Neuronal stem cell (in vitro differentiated cells): ENCODE measurements around the gene DPEP3.

Experiments used
- DNase-seq: peaks from one replicate; pipeline ENCODE4 v3.0.0-alpha.2; 2013; ENCODE audit warnings: low spot score
- H2AFZ ChIP-seq: one replicate; pipeline ENCODE4 v1.6.1; 2013; ENCODE audit warnings: mild to moderate bottlenecking, low read length, inconsistent platforms
- H2AK5ac ChIP-seq: 2 replicates; pipeline ENCODE4 v1.6.1; 2013; ENCODE audit warnings: low read depth, mild to moderate bottlenecking, inconsistent platforms, low read length, moderate library complexity, mixed read lengths
- H2BK120ac ChIP-seq: 2 replicates; pipeline ENCODE4 v1.6.1; 2013; ENCODE audit warnings: low read depth, mild to moderate bottlenecking, inconsistent platforms, low read length, moderate library complexity, mixed read lengths
- H2BK12ac ChIP-seq: one replicate; pipeline ENCODE4 v1.6.1; 2013; ENCODE audit warnings: low read length, inconsistent platforms
- H2BK15ac ChIP-seq: 2 replicates; pipeline ENCODE4 v1.6.1; 2013; ENCODE audit warnings: mild to moderate bottlenecking, low read length, inconsistent platforms, mixed read lengths
- H2BK5ac ChIP-seq: one replicate; pipeline ENCODE4 v1.6.1; 2013; ENCODE audit warnings: inconsistent platforms, mild to moderate bottlenecking, low read length, moderate library complexity
- H3K14ac ChIP-seq: one replicate; pipeline ENCODE4 v1.6.1; 2013; ENCODE audit warnings: low read length, inconsistent platforms
- H3K18ac ChIP-seq: 2 replicates; pipeline ENCODE4 v1.6.1; 2013; ENCODE audit warnings: low read length, inconsistent platforms
- H3K23ac ChIP-seq: 2 replicates; pipeline ENCODE4 v1.6.1; 2013; ENCODE audit warnings: low read depth, mild to moderate bottlenecking, mixed read lengths, low read length, inconsistent platforms; ENCODE audit not compliant: poor library complexity
- H3K27ac ChIP-seq: replicated peaks from 3 replicates; pipeline ENCODE4 v1.5.1; 2013; ENCODE audit warnings: low read length, inconsistent platforms
- H3K27me3 ChIP-seq, 3 experiments: 2 replicates each; pipeline ENCODE4 v1.6.1; 2013; ENCODE audit warnings: low read length in 3 of 3, mild to moderate bottlenecking in 2 of 3, inconsistent platforms in 1 of 3, low read depth in 1 of 3, mixed read lengths in 1 of 3, moderate library complexity in 1 of 3; ENCODE audit not compliant: control insufficient read depth in 3 of 3, insufficient read depth in 3 of 3
- H3K36me3 ChIP-seq, 2 donors: replicated peaks in 1 of 2; 2 replicates each; pipeline ENCODE4 v1.6.1; 2013; ENCODE audit warnings: low read length in 2 of 2; ENCODE audit not compliant: control insufficient read depth in 2 of 2, insufficient read depth in 2 of 2
- H3K4ac ChIP-seq: 2 replicates; pipeline ENCODE4 v1.6.1; 2013; ENCODE audit warnings: inconsistent platforms, mild to moderate bottlenecking, low read length, moderate library complexity
- H3K4me1 ChIP-seq, 2 donors: 1 replicate in 1 of 2; 2 replicates in 1 of 2; pipeline ENCODE4 v1.6.1; 2013; ENCODE audit warnings: low read length in 2 of 2, low read depth in 1 of 2; ENCODE audit not compliant: control insufficient read depth in 2 of 2, insufficient read depth in 1 of 2
- H3K4me2 ChIP-seq: one replicate; pipeline ENCODE4 v1.6.1; 2013; ENCODE audit warnings: mild to moderate bottlenecking, low read length, inconsistent platforms; ENCODE audit not compliant: insufficient read depth, poor library complexity, severe bottlenecking
- H3K4me3 ChIP-seq, 2 donors: 2 replicates each; pipeline ENCODE4 v1.5.1; 2013; ENCODE audit warnings: low read length in 2 of 2, mild to moderate bottlenecking in 2 of 2, inconsistent platforms in 1 of 2, moderate library complexity in 1 of 2
- H3K79me1 ChIP-seq: one replicate; pipeline ENCODE4 v1.6.1; 2013; ENCODE audit warnings: low read depth, mild to moderate bottlenecking, inconsistent platforms, low read length, moderate library complexity
- H3K9ac ChIP-seq: one replicate; pipeline ENCODE4 v1.6.1; 2013; ENCODE audit warnings: mild to moderate bottlenecking, low read depth, low read length, inconsistent platforms; ENCODE audit not compliant: poor library complexity
- H3K9me3 ChIP-seq, 2 donors: replicated peaks in 1 of 2; 2 replicates each; pipeline versions ENCODE3 to v1.6.1; 2013; ENCODE audit warnings: low read length in 2 of 2, mild to moderate bottlenecking in 2 of 2, inconsistent platforms in 1 of 2, low read depth in 1 of 2, mixed read lengths in 1 of 2, moderate library complexity in 1 of 2; ENCODE audit not compliant: control insufficient read depth in 2 of 2, insufficient read depth in 1 of 2
- H4K8ac ChIP-seq: one replicate; pipeline ENCODE4 v1.6.1; 2013; ENCODE audit warnings: low read depth, mild to moderate bottlenecking, inconsistent platforms, low read length, moderate library complexity
- H4K91ac ChIP-seq: one replicate; pipeline ENCODE4 v1.6.1; 2013; ENCODE audit warnings: low read length, low read depth, mild to moderate bottlenecking, inconsistent platforms; ENCODE audit not compliant: poor library complexity
- WGBS, 2 donors: extraction: QIAGEN DNeasy Blood & Tissue Kit; methylation state at CpG; one replicate each; pipeline ENCODE4 v1.1.7; 2013; ENCODE audit warnings: missing lambda C conversion rate in 2 of 2, mixed read lengths in 1 of 2; ENCODE audit not compliant: insufficient read length in 2 of 2, insufficient replicate concordance in 1 of 2; ENCODE audit errors: extremely low coverage in 2 of 2; 5-methylcytosine and 5-hydroxymethylcytosine counted together

DPEP3 gene

GRCh38 chr16:67930678-67931211 lies 49.6 kb downstream of the DPEP3 start:
- H3K27me3 ChIP-seq, result peaks cover 0 to 4% (median 0%) of the 10 kb centered on the region in 3 experiments
- no peak overlapping the region for H2BK15ac ChIP-seq
- no peak overlapping the region for H2BK120ac ChIP-seq
- H2BK12ac ChIP-seq, result no peak overlapping the region
- H3K23ac ChIP-seq, result peak overlapping the region; percentile 52
- H4K91ac ChIP-seq, result no peak overlapping the region
- H3K4me3 ChIP-seq, result peak overlapping the region in 1 of 2 donors; percentile 61
- H2BK5ac ChIP-seq, result no peak overlapping the region
- H3K4ac ChIP-seq, result no peak overlapping the region
- H3K14ac ChIP-seq, result no peak overlapping the region
- no peak overlapping the region for H3K18ac ChIP-seq
- peaks cover 0 to 2% of the 10 kb centered on the region in 2 donors for H3K9me3 ChIP-seq
- no peak overlapping the region for H2AFZ ChIP-seq
- H3K36me3 ChIP-seq, result peaks cover 15 to 60% of the 10 kb centered on the region in 2 donors
- no peaks in the 10 kb centered on the region for H3K79me1 ChIP-seq
- H3K27ac ChIP-seq, result no peak overlapping the region
- DNase-seq, result no peak
- H3K9ac ChIP-seq, result no peak overlapping the region
- no peak overlapping the region for H2AK5ac ChIP-seq
- peaks cover 3 to 10% of the 10 kb centered on the region in 2 donors for H3K4me1 ChIP-seq
- H3K4me2 ChIP-seq, result no peak overlapping the region
- no CpG with 5 or more reads among the region's 17 CpGs for WGBS, 2 donors
- no peak overlapping the region for H4K8ac ChIP-seq

- H3K4me1 ChIP-seq, result peaks cover 3 to 7% of the 10 kb centered on the region in 2 donors
- no peak overlapping the region for H3K4me3 ChIP-seq
- H3K18ac ChIP-seq, result no peak overlapping the region
- H2BK15ac ChIP-seq, result no peak overlapping the region
- H3K9me3 ChIP-seq, result peaks cover 0 to 2% of the 10 kb centered on the region in 2 donors
- H3K4me2 ChIP-seq, result no peak overlapping the region
- no peaks in the 10 kb centered on the region for H3K79me1 ChIP-seq
- peak overlapping the region; percentile 52 for H3K23ac ChIP-seq
- H3K9ac ChIP-seq, result no peak overlapping the region
- peaks cover 15 to 60% of the 10 kb centered on the region in 2 donors for H3K36me3 ChIP-seq
- no peak overlapping the region for H3K27ac ChIP-seq
- H4K8ac ChIP-seq, result no peak overlapping the region
- H2BK12ac ChIP-seq, result no peak overlapping the region
- no peak overlapping the region for H2BK120ac ChIP-seq
- no peak overlapping the region for H2AK5ac ChIP-seq
- peaks cover 0 to 4% (median 0%) of the 10 kb centered on the region in 3 experiments for H3K27me3 ChIP-seq
- H3K14ac ChIP-seq, result no peak overlapping the region
- H4K91ac ChIP-seq, result no peak overlapping the region
- no CpG with 5 or more reads among the region's 14 CpGs for WGBS, 2 donors
- H2AFZ ChIP-seq, result no peak overlapping the region
- H3K4ac ChIP-seq, result no peak overlapping the region
- no peak for DNase-seq
- no peak overlapping the region for H2BK5ac ChIP-seq
Observed at GRCh38 chr16:67930191-67930590, 50.1 kb downstream of the DPEP3 start.

- no CpG with 5 or more reads among the region's 16 CpGs for WGBS, 2 donors
- H3K23ac ChIP-seq, result no peak overlapping the region
- H3K4me2 ChIP-seq, result no peak overlapping the region
- H3K36me3 ChIP-seq, result peaks cover 15 to 68% of the 10 kb centered on the region in 2 donors
- H3K4me3 ChIP-seq, result peak overlapping the region in 1 of 2 donors; percentile 32
- H2BK5ac ChIP-seq, result no peak overlapping the region
- H3K9ac ChIP-seq, result no peak overlapping the region
- peak; percentile 48 for DNase-seq
- no peaks in the 10 kb centered on the region for H3K4me1 ChIP-seq
- H3K18ac ChIP-seq, result no peak overlapping the region
- no peak overlapping the region for H4K8ac ChIP-seq
- no peaks in the 10 kb centered on the region for H3K27me3 ChIP-seq
- no peak overlapping the region for H2BK12ac ChIP-seq
- H3K27ac ChIP-seq, result no peak overlapping the region
- no peak overlapping the region for H2BK15ac ChIP-seq
- no peak overlapping the region for H2BK120ac ChIP-seq
- no peak overlapping the region for H3K14ac ChIP-seq
- H2AK5ac ChIP-seq, result no peak overlapping the region
- H3K9me3 ChIP-seq, result peaks cover 0 to 2% of the 10 kb centered on the region in 2 donors
- H3K79me1 ChIP-seq, result no peaks in the 10 kb centered on the region
- no peak overlapping the region for H2AFZ ChIP-seq
- no peak overlapping the region for H4K91ac ChIP-seq
- no peak overlapping the region for H3K4ac ChIP-seq
Observed at GRCh38 chr16:67928561-67929364, 51.5 kb downstream of the DPEP3 start.

- Histone ChIP-seq H3K14ac (no peak overlapping the region), H3K4me3 (no peak overlapping the region), H2BK12ac (no peak overlapping the region), H3K23ac (no peak overlapping the region), H3K36me3 (peaks cover 17 to 71% of the 10 kb centered on the region in 2 donors), H3K4me1 (no peaks in the 10 kb centered on the region), H3K27ac (no peak overlapping the region), H4K91ac (no peak overlapping the region), H3K4me2 (no peak overlapping the region), H3K79me1 (peaks cover 3% of the 10 kb centered on the region), H2BK15ac (no peak overlapping the region), H3K18ac (no peak overlapping the region), H3K9me3 (peaks cover 0 to 2% of the 10 kb centered on the region in 2 donors), H2BK120ac (no peak overlapping the region), H3K4ac (no peak overlapping the region), H2AFZ (no peak overlapping the region), H3K9ac (no peak overlapping the region), H3K27me3 (no peaks in the 10 kb centered on the region), H4K8ac (no peak overlapping the region), H2BK5ac (no peak overlapping the region), H2AK5ac (no peak overlapping the region)
- no CpG with 5 or more reads among the region's 7 CpGs for WGBS, 2 donors
- DNase-seq, result no peak
Observed at GRCh38 chr16:67928147-67928546, 52.2 kb downstream of the DPEP3 start.
